ENCODE measurements around the gene HTR6.

HTR6 gene

GRCh38 chr1:19728413-19729145, 63.9 kb downstream of the HTR6 start:
- no peak for DNase-seq

- no peak for DNase-seq
Measured at GRCh38 chr1:19730232-19730631, 65.6 kb downstream of the HTR6 start.
